Activated CD4-positive, alpha-beta T cell treated with anti-CD3 and anti-CD28 coated beads, Interleukin-2, amount 50 U/mL, for 1 hour (primary cell): Measurements from ENCODE around the gene GABRE.
"Not testable (repeated sequence)": the region's sequence is repeated elsewhere in the genome, so short reads cannot be mapped to it uniquely, and the experiment has no call there.

ENCODE experiments used
- DNase-seq: peaks from one replicate; pipeline ENCODE4 v3.0.0-alpha.2; 2020

GABRE gene

DNA sequence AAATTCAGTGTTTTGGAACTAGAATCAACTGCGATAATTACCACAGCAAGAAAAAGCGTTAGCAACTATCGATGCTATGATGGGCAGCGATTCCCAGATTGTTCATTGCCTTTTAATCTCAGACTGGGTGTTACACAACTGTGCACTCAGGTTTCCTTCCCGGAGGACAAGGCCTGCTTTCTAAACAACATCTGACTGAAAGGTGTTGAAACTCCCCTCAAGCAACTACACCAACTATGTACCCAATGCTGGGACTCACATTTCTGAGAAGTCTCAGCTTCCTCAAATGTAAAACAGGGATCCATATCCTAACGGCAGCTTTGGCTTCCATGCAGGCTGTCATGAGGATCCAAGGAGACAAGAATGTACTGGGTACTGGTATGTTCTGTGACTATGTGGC is 8.2 kb downstream of the GABRE start:
- no peak for DNase-seq

DNA sequence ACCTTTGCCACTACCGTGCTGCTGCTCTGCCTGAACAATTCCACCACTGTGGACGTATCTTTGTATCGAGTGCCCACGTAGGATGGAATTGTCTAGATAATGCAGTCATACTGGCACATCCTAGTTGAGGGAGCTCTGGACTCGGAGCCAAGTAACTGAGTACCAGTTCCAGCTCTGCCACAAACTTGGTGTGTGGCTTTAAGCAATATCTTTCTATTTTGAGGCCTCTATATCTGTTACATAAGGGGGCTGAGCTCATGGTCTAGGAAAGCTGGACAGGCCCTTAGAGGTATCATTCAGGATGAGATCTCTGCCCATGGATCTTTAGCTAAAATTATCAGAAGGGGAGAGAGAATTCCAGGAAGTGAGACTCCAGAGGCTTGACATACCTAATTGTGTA is 12.4 kb downstream of the GABRE start:
- DNase-seq: no peak

DNA sequence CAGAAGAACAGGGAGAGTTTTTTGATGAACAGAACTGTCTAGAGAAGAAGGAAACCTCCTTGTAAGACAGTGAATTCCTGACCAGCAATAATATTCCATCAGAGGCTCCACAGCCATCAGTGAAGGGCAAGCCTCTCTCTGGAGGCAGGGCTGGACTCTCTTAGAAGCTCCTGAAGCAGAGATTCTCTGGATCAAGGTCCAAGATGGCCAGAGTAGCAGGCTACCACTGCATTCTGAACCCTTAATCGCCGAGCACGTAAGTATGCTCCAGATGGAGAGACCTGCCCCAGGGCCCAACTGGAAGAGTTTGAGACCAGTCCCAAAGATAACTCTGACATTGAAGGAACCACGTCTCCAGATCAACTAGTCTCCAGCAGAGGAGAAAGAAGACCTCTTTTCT is 16.4 kb downstream of the GABRE start:
- no peak for DNase-seq

DNA sequence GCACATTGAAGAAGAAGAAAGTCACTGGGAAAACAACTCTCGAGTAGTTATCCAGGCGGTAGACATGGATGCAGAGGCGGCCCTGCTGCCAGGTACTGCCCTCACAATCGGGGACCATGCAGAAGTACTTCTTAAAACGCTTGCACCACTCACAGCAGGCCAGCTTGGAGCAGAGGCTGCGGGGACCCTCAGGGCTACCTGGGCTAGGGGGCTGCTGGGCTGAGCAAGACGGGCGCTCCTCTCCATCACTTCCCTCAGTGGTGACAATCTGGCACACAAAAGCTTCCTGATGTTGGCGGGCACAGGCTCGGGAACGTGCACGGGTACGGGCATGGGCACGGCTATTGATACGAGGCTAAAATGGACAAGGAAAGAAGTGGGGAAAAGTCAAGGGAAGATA is 19.7 kb downstream of the GABRE start:
- DNase-seq: no peak

DNA sequence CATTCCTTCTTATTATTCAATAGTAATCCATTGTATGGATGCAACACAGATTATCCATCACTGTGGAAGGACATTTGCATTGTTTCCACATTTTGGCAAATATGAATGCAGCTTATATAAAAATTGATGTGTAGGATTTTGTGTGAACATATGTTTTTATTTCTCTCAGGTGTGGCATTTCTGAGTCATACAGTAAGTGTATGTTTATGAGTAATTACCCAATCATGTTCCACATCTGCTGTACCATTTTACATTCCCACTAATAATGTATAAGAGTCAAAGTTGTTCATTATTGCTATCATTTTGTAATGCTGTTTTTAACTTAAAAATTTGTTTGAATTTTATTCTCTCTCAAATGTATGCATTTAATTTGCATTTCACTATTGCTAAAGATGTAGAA is 36.3 kb downstream of the GABRE start:
- no peak for DNase-seq

DNA sequence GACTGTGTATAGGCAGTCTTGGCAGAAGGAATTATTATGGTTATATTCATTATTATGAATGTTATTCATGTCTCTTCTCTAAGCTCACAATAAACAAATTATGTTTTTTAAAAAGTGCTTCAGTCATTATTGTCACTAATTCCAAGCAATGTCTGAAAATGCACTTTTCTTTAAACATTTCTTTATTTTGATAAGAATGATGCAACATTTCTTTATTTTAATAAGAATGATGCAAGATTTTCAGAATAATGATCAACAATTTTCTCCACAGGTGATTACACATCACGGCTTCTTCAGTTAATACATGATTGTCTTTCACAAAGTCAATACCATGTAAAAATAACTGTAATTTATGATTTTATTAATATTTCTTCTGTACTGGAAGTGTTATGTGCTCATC is 39.1 kb downstream of the GABRE start:
- DNase-seq: no peak

DNA sequence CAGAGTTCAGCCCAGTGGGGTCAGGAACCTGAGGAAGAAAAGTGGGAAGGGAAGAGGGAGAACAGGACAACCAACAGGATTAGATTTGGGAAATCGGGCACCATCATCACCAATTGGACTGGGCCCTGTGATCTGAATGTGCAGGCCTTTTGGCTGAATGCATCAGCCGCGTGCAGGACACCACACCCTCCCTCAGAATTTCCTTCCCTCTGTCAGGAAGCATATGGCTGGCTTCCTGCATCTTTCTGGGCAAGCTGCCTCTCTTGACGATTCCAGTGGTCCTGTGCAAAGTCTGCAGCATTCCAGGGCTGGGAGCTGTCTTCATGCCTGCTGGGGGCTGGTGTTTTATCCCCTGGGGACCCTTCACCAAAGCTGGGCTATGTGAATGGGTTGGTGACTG is 45.4 kb downstream of the GABRE start:
- DNase-seq: no peak

DNA sequence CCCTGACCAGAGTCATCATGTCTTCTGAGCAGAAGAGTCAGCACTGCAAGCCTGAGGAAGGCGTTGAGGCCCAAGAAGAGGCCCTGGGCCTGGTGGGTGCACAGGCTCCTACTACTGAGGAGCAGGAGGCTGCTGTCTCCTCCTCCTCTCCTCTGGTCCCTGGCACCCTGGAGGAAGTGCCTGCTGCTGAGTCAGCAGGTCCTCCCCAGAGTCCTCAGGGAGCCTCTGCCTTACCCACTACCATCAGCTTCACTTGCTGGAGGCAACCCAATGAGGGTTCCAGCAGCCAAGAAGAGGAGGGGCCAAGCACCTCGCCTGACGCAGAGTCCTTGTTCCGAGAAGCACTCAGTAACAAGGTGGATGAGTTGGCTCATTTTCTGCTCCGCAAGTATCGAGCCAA is 50.8 kb downstream of the GABRE start:
- DNase-seq: no peak

DNA sequence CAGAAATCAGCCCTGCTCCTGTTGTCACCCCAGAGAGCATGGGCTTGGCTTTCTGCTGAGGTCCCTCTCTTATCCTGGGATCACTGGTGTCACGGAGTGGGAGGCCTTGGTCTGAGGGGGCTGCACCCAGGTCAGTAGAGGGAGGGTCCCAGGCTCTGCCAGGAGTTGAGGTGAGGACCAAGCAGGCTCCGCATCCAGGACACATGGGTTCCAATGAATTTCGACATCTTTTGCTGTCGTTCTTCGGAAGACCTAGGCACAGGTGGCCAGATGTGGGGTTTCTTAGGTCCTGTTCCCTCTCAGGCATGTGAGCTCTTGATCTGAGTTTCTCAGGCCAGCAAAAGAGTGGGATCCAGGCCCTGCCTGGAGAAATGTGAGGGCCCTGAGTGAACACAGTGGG is 51.8 kb downstream of the GABRE start:
- DNase-seq: no peak

DNA sequence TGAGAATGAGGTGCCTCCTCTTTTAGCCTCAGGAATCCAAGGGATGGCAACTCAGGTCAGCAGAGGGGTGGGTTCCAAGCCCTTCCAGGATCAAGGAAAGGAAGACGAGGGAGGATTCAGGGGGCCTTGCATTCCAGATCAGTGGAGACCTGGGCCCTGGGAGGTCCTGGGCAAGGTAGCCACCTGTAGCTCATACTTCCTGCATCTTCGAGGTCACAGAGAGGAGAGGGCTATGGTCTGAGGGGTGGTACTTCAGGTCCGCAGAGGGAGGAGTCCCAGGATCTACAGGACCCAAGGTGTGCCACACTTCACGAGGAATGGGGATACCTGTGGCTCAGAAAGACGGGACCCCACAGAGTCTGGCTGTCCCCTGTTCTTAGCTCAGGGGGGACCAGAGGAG is 52.6 kb downstream of the GABRE start:
- no peak for DNase-seq

DNA sequence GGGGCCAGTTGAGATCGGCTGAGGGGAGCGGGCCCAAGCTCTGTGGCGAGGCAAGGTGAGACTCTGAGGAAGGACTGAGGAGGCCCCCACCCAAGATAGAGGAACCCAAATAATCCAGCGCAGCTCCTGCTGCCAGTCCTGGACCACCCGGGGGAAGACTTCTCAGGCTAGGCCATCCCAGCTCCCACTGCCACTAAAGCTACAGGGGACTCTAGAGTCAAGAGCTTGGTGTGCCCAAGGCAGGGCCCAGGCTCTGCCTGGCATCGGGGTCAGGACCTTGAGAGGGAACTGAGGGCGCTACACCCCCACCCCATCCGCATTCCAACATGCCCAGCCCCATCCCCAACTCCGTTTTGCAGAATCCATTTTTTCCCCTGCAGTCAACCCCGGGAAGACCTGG is 53.2 kb downstream of the GABRE start:
- no peak for DNase-seq

DNA sequence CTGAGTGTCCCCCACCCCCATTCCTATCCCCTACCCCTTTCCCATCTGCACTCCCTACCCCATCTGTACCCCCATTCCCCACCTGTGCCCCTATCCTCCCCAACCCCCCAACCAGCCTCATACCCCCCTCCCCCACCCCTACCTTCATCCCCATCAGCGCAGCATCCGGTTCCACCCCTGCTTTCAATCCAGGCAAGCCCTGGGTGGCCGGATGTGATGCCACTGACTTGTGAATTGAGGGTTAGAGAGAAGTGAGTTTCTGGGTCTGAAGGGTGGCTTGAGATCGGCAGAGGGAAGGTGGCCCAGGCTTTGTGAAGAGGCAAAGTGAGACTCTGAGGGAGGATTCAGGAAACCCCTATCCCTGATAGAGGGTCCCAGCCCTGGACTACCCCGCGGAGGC is 53.9 kb downstream of the GABRE start:
- no peak for DNase-seq

DNA sequence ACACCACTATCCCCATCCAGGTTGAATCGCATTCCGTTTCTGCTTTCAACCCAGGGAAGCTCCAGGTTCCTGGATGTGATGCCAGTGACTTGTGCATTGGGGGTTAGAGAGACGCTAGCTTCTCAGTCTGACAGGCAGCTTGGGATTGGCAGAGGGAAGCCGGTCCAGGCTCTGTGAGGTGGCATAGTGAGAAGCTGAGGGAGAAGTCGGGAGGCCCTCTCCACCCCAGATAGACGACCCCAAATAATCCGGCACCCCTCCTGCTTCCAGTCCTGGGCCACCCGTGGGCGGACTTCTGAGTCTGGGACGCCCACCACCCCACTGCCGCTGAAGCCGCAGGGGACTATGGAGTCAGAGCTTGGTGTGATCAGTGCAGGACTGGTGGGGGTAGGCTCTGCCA is 54.4 kb downstream of the GABRE start:
- no peak for DNase-seq

DNA sequence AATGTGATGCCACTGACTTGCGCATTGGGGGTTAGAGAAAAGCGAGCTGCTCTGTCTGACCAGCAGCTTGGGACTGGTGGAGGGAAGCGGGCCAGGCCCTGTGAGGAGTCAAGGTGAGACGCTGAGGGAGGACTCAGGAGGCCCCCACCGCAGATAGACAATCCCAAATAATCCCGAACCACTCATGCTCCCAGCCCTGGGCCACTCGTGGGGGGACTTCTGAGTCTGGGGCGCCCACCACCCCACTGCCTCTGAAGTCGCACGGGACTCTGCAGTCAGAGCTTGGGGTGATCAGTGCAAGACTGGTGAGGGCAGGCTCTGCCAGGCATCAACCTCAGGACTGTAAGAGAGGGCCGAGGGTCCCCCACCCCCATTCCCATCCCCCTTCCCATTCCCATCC is 54.9 kb downstream of the GABRE start:
- DNase-seq: no peak

DNA sequence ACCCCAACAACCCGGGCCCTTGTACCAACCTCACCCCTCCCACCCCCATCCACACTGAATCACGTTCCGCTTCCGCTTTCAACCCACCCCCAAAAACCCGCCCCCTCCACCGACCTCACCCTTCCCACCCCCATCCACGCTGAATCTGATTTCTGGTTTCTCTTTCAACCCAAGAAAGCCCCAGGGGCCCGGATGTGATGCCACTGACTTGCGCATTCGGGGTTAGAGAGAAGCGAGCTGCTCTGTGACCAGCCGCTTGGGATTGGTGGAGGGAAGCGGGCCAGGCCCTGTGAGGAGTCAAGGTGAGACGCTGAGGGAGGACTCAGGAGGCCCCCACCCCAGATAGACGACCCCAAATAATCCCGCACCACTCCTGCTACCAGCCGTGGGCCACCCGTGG is 55.7 kb downstream of the GABRE start:
- DNase-seq: not testable (repeated sequence)

DNA sequence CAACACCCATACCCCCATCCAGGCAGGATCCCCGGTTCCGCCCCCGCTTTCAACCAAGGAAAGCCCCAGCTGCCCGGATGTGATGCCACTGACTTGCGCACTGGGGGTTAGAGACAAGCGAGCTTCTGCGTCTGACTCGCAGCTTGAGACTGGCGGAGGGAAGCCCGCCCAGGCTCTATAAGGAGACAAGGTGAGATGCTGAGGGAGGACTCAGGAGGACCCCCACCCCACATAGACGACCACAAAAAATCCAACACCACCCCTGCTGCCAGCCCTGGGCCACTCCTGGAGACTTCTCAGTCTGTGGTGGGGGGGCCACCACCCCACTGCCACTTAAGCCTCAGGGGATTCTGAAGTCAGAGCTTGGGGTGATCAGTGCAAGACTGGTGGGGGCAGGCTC is 61.7 kb downstream of the GABRE start, which contains the start of gene MAGEA4:
Gene MAGEA4 (plus strand): TSS at position 110 of the 400 bp plus-strand sequence. CDS start 10,776 bp downstream, outside the sequence.
- no peak for DNase-seq

DNA sequence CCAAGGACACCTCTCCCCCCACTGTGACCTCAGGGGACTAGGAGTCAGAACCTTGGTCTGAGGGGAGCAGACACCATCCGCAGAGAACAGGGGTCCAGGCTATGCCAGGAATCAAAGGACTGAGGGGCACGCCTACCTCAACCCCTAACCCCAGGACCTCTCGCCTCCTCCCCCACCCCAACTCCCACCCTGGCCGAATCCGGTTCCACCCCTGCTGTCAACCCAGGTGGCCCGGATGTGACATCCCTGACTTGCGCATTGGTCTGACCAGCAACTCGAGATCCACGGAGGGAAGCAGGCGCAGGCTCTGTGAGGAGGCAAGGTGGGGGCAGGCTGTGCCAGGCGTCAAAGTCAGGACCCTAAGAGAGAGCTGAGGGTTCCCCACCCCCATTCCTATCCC is 62.3 kb downstream of the GABRE start:
- DNase-seq: no peak

DNA sequence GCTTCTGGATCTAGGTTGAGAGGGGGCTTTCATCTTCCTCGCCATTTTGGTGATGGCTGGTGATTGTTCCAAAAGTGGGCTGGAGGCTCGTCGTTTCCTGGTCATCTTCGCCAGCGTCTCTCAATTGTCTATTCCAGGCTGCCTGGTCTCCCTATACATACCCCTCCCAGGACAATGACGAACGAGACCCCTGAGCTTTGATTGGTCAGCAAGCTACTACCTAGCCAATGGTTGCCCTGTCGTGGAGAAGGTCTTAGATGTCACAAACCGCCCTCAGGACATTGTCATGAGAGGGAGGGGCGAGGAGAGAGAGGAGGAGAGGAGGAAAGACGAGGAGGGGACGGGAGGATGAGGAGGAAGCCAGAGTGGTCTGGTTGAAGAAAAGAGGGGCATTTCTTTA is 69.5 kb downstream of the GABRE start:
- DNase-seq: no peak
